IMR-90 (cell line): ENCODE measurements around the gene LUZP2.

Experiments used
- FOS ChIP-seq: fragments of 150-350 bp; IDR thresholded peaks from 2 replicates; pipeline ENCODE4 v1.6.1; 2016; ENCODE audit warnings: low read depth, low read length
- MAZ ChIP-seq: IDR thresholded peaks from 2 replicates; pipeline ENCODE4 v1.6.1; 2012; ENCODE audit warnings: low read depth, mild to moderate bottlenecking, low read length, improper control_type of control experiment, moderate library complexity, borderline replicate concordance
- POLR2A ChIP-seq: IDR thresholded peaks from 2 replicates; pipeline ENCODE4 v1.6.1; 2012; ENCODE audit warnings: mild to moderate bottlenecking, low read depth, low read length
- TF ChIP-seq, protein P1 (sequence below): conservative IDR thresholded peaks from 2 replicates; pipeline ENCODE4 v1.5.1; 2012; ENCODE audit warnings: mild to moderate bottlenecking, low read depth, low read length, improper control_type of control experiment

DNA sequence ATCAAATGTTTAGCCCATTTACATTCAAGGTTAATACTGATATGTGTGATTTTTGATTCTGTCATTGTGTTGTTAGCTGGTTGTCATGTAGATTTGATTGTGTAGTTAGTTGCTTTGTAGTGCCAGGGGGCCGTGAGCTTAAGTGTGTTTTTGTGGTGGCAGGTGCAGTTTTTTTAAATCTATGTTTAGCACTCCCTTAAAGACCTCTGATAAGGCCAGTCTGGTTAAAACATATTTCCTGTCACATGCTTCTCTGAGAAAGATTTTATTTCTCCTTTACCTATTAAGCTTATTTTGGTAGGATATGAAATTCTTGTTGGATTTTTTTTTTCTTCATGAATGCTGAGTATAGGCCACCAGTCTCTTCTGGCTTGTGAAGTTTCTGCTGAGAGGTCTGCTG is 540.6 kb downstream of the LUZP2 start:
- TF ChIP-seq, protein P1, sequence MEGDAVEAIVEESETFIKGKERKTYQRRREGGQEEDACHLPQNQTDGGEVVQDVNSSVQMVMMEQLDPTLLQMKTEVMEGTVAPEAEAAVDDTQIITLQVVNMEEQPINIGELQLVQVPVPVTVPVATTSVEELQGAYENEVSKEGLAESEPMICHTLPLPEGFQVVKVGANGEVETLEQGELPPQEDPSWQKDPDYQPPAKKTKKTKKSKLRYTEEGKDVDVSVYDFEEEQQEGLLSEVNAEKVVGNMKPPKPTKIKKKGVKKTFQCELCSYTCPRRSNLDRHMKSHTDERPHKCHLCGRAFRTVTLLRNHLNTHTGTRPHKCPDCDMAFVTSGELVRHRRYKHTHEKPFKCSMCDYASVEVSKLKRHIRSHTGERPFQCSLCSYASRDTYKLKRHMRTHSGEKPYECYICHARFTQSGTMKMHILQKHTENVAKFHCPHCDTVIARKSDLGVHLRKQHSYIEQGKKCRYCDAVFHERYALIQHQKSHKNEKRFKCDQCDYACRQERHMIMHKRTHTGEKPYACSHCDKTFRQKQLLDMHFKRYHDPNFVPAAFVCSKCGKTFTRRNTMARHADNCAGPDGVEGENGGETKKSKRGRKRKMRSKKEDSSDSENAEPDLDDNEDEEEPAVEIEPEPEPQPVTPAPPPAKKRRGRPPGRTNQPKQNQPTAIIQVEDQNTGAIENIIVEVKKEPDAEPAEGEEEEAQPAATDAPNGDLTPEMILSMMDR: no peak
- TF ChIP-seq FOS (no peak), POLR2A (no peak), MAZ (no peak)
